ENCODE results near the gene ARTN. TPM values are rescaled to one million over a fixed set of nuclear protein-coding genes. Genes with fewer than 3 reads are reported as not detected.

The ARTN gene
- total RNA-seq, 1 donor from 2014 or later, result not detected

DNA sequence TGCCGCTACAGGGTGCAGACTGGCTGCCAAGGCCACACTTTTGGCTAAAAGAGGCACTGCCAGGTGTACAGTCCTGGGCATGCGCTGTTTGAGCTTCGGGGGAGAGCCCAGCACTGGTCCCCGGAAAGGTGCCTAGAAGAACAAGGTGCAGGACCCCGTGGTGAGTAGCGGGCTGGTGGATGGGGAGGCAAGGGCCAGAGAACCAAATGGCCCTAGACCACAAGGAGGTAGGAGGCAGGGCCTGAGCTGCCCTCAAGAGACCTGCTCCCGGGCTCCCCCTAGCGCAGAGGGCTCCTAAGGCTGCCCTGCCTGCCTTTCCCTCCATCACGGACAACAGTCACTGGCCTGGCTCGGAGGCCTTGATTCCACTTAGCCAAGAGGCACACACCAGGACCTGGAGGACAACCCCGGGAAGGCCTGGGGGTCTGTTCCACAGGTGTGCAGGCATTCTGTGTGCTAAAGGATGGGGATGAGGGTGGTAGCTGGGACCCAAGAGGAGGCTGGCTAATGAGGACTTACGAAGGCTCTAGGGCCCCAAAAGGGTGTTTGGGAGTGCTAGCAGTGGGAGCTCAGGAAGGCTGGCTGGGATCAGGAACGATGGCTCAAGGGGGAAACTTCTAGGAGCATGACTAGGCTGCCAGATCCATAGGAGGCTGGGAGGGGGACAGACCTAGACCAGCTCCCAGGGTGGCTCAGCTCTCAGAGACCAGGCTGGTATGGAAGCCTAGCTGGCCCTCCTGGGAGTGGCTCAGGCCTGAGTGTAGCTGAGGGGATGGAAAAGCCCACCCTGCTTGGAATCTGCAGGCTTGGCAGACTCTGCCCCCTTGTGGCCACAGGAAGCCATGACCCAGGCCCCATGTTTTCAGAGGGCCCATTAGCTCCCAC is 742 bp downstream of the ARTN start:
- Histone ChIP-seq H3K27ac (no peak overlapping the region), H3K36me3 (peaks cover 0 to 3% of the 10 kb centered on the region in 2 donors), H3K27me3 (peaks cover 7% of the 10 kb centered on the region), H3K4me3 (peak overlapping the region; percentile 55 to 62), H3K4me1 (peaks cover 8 to 19% of the 10 kb centered on the region in 2 donors), H3K9me3 (no peaks in the 10 kb centered on the region)
- intact Hi-C loops (cut with DNase I), result loop anchor here (5.0 kb wide), 1 partner anchor 407 kb away; no protein-coding TSS in a partner anchor
- TF ChIP-seq, protein P1, sequence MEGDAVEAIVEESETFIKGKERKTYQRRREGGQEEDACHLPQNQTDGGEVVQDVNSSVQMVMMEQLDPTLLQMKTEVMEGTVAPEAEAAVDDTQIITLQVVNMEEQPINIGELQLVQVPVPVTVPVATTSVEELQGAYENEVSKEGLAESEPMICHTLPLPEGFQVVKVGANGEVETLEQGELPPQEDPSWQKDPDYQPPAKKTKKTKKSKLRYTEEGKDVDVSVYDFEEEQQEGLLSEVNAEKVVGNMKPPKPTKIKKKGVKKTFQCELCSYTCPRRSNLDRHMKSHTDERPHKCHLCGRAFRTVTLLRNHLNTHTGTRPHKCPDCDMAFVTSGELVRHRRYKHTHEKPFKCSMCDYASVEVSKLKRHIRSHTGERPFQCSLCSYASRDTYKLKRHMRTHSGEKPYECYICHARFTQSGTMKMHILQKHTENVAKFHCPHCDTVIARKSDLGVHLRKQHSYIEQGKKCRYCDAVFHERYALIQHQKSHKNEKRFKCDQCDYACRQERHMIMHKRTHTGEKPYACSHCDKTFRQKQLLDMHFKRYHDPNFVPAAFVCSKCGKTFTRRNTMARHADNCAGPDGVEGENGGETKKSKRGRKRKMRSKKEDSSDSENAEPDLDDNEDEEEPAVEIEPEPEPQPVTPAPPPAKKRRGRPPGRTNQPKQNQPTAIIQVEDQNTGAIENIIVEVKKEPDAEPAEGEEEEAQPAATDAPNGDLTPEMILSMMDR (IDR thresholded peaks at IDR 0.05), result peak; percentile 76 to 82 (median 79)
- DNase-seq (ENCODE audit: low spot score in 2 of 2), result peak in 1 of 2 donors; percentile 73

DNA sequence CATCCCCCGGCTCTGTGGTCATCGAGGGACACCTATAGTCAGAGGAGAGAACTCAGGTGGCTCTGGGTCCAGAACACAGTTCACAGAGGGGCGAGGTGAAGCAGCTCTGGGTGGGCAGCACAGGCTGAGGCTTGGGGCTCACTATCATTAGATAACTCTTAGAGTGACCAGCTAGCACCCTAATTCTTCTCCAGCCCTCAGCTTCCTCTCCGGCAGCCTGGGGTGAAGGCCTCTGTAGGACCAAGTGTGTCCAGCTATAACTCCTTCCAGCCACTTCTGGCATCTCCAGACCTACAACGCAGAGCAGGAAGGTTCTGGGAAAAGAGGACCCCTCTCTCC is 1.4 kb downstream of the ARTN start:
- Histone ChIP-seq H3K9me3 (no peaks in the 10 kb centered on the region), H3K4me1 (peaks cover 8 to 19% of the 10 kb centered on the region in 2 donors), H3K27me3 (peaks cover 7% of the 10 kb centered on the region), H3K27ac (no peak overlapping the region), H3K36me3 (peaks cover 0 to 3% of the 10 kb centered on the region in 2 donors), H3K4me3 (no peak overlapping the region)
- intact Hi-C loops (cut with DNase I), result loop anchor here (5.0 kb wide), 1 partner anchor 408 kb away; no protein-coding TSS in a partner anchor
- TF ChIP-seq, protein P1 (IDR thresholded peaks at IDR 0.05), result no peak
- no peak for DNase-seq (ENCODE audit: low spot score in 2 of 2)

DNA sequence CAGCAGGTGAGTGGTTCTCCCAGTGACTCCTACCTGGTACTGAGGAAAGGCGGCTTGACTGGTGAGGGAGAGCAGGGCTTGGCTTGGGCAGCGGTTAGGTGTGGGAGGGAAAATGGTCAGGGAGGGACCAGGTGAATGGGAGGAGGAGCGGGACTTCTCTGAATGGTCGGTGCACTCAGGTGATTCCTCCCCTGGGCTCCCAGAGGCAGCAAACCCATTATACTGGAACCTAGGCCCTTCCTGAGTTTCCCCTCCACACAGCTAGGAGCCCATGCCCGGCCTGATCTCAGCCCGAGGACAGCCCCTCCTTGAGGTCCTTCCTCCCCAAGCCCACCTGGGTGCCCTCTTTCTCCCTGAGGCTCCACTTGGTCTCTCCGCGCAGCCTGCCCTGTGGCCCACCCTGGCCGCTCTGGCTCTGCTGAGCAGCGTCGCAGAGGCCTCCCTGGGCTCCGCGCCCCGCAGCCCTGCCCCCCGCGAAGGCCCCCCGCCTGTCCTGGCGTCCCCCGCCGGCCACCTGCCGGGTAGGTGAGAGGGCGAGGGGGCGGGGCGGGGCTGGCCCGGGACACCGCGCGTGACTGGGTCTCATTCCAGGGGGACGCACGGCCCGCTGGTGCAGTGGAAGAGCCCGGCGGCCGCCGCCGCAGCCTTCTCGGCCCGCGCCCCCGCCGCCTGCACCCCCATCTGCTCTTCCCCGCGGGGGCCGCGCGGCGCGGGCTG is 2.3 kb downstream of the ARTN start:
- Histone ChIP-seq H3K36me3 (no peaks in the 10 kb centered on the region), H3K27me3 (peaks cover 7% of the 10 kb centered on the region), H3K9me3 (no peaks in the 10 kb centered on the region), H3K27ac (no peak overlapping the region), H3K4me1 (peaks cover 8 to 19% of the 10 kb centered on the region in 2 donors), H3K4me3 (peak overlapping the region; percentile 44 to 60)
- DNase-seq (ENCODE audit: low spot score in 2 of 2), result no peak
- TF ChIP-seq, protein P1 (IDR thresholded peaks at IDR 0.05), result no peak
- intact Hi-C loops (cut with DNase I), result no loop called here

DNA sequence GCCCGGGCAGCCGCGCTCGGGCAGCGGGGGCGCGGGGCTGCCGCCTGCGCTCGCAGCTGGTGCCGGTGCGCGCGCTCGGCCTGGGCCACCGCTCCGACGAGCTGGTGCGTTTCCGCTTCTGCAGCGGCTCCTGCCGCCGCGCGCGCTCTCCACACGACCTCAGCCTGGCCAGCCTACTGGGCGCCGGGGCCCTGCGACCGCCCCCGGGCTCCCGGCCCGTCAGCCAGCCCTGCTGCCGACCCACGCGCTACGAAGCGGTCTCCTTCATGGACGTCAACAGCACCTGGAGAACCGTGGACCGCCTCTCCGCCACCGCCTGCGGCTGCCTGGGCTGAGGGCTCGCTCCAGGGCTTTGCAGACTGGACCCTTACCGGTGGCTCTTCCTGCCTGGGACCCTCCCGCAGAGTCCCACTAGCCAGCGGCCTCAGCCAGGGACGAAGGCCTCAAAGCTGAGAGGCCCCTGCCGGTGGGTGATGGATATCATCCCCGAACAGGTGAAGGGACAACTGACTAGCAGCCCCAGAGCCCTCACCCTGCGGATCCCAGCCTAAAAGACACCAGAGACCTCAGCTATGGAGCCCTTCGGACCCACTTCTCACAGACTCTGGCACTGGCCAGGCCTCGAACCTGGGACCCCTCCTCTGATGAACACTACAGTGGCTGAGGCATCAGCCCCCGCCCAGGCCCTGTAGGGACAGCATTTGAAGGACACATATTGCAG is 3.0 kb downstream of the ARTN start:
- DNase-seq (ENCODE audit: low spot score in 2 of 2), result no peak

More for the DNA sequence above, 3.0 kb downstream of the ARTN start:
- intact Hi-C loops (cut with DNase I), result no loop called here
- peaks cover 8 to 19% of the 10 kb centered on the region in 2 donors for H3K4me1 ChIP-seq
- TF ChIP-seq, protein P1 (IDR thresholded peaks at IDR 0.05), result no peak
- no peaks in the 10 kb centered on the region for H3K9me3 ChIP-seq
- H3K27ac ChIP-seq, result no peak overlapping the region
- no peaks in the 10 kb centered on the region for H3K36me3 ChIP-seq
- H3K4me3 ChIP-seq, result peak overlapping the region; percentile 44 to 60
- H3K27me3 ChIP-seq, result peaks cover 7% of the 10 kb centered on the region

All from ascending aorta (tissue), 2 donors.